PFSK-1 (cell line): ENCODE results near the gene RALA.

Experiments used
- POLR2AphosphoS5 ChIP-seq: IDR thresholded peaks from 2 replicates; pipeline ENCODE4 v1.6.1; 2012; ENCODE audit warnings: low read depth, mild to moderate bottlenecking, control low read depth, low read length, moderate library complexity
- TAF1 ChIP-seq: IDR thresholded peaks from 2 replicates; pipeline ENCODE4 v1.6.1; 2012; ENCODE audit warnings: low read length, control low read depth, borderline replicate concordance; ENCODE audit not compliant: insufficient read depth

DNA sequence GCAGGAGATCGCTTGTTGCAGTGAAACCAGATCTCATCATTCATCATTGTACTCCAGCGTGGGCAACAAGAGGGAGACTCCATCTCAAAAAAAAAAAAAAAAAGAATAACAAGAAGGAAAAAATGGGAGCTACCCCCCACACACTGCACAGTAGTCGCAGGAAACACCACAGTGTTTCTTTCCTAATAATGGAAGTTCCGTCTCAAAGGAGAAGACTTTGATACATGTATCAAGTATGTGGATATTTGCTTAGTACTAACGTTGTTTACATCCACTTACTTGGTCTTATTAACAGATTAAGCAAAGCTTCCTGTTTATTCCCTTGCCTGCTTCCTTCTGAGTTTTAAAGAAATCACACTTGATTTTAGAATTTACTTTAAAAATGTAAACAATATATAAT, 35.0 kb upstream of the RALA start:
- TF ChIP-seq POLR2AphosphoS5 (no peak), TAF1 (no peak)
